IMR-90 (cell line): ENCODE data around the gene ZNF350. TPM values are rescaled to one million over a fixed set of nuclear protein-coding genes. Genes with fewer than 3 reads are reported as not detected.
"Not testable (repeated sequence)": the region's sequence is repeated elsewhere in the genome, so short reads cannot be mapped to it uniquely, and the experiment has no call there.

Experiments used
- ATAC-seq: fragments of 200-7000 bp; cut with Tn5 transposase; 2 replicates; pipeline ENCODE4 v1.9.1; 2020; ENCODE audit warnings: low read depth, mild to moderate bottlenecking, moderate library complexity
- BruUV-seq: library from RNA; stranded (reverse); fragments of 400-500 nt; replicated peaks from 2 replicates; lab custom pipeline; 2021; lab: Mats Ljungman, UMichigan
- CTCF ChIA-PET: fragments of 300-600 bp; formaldehyde crosslinking; extraction: SDS; loops from one replicate; lab custom pipeline; 2021; ENCODE audit warnings: antibody characterized with exemption; lab: Yijun Ruan, JAX
- POLR2A ChIA-PET: fragments of 300-600 bp; sonication (Branson Sonifier 250); formaldehyde crosslinking; loops from one replicate; lab custom pipeline; 2022; ENCODE audit warnings: antibody characterized with exemption; ENCODE audit not compliant: unreplicated experiment; lab: Charles Lee
- DNase-seq: peaks from one replicate; pipeline ENCODE4 v3.0.0; 2013
- H2AFZ ChIP-seq: replicated peaks from 2 replicates; pipeline ENCODE3; 2013; ENCODE audit warnings: low read length, mild to moderate bottlenecking; ENCODE audit not compliant: poor library complexity
- H2AK5ac ChIP-seq: 2 replicates; pipeline ENCODE4 v1.6.1; 2013; ENCODE audit warnings: low read depth, low read length, inconsistent platforms
- H2AK9ac ChIP-seq: replicated peaks from 2 replicates; pipeline ENCODE3; 2013; ENCODE audit warnings: mild to moderate bottlenecking, low read depth, low read length, moderate library complexity; ENCODE audit not compliant: poor library complexity
- H2BK120ac ChIP-seq: 2 replicates; pipeline ENCODE4 v1.6.1; 2013; ENCODE audit warnings: low read depth, low read length, inconsistent platforms
- H2BK15ac ChIP-seq: 3 replicates; pipeline ENCODE4 v1.6.1; 2013; ENCODE audit warnings: low read depth, low read length, inconsistent platforms
- H2BK20ac ChIP-seq: 2 replicates; pipeline ENCODE4 v1.6.1; 2013; ENCODE audit warnings: low read depth, mild to moderate bottlenecking, inconsistent platforms, low read length, moderate library complexity
- H2BK5ac ChIP-seq: 2 replicates; pipeline ENCODE4 v1.6.1; 2013; ENCODE audit warnings: mild to moderate bottlenecking, low read depth, low read length, inconsistent platforms; ENCODE audit not compliant: poor library complexity, severe bottlenecking
- H3K14ac ChIP-seq: replicated peaks from 2 replicates; pipeline ENCODE4 v1.6.1; 2013; ENCODE audit warnings: low read depth, low read length, inconsistent platforms
- H3K18ac ChIP-seq: 2 replicates; pipeline ENCODE4 v1.6.1; 2013; ENCODE audit warnings: low read depth, low read length, control low read depth
- H3K23ac ChIP-seq: 2 replicates; pipeline ENCODE4 v1.6.1; 2013; ENCODE audit warnings: low read depth, low read length, inconsistent platforms
- H3K27ac ChIP-seq: 2 replicates; pipeline ENCODE4 v1.5.1; 2013; ENCODE audit warnings: mild to moderate bottlenecking, control low read depth, low read length; ENCODE audit not compliant: insufficient read depth
- H3K27me3 ChIP-seq: 2 replicates; pipeline ENCODE4 v1.6.1; 2013; ENCODE audit warnings: low read length; ENCODE audit not compliant: control insufficient read depth, insufficient read depth
- H3K36me3 ChIP-seq: 2 replicates; pipeline ENCODE4 v1.6.1; 2013; ENCODE audit warnings: low read length, mixed read lengths; ENCODE audit not compliant: control insufficient read depth, insufficient read depth
- H3K4ac ChIP-seq: 2 replicates; pipeline ENCODE4 v1.6.1; 2013; ENCODE audit warnings: low read depth, low read length, inconsistent platforms
- H3K4me1 ChIP-seq: 2 replicates; pipeline ENCODE4 v1.6.1; 2013; ENCODE audit warnings: low read length, mixed read lengths; ENCODE audit not compliant: control insufficient read depth, insufficient read depth
- H3K4me2 ChIP-seq: 2 replicates; pipeline ENCODE4 v1.6.1; 2013; ENCODE audit warnings: low read depth, mild to moderate bottlenecking, control low read depth, low read length, moderate library complexity
- H3K4me3 ChIP-seq: 2 replicates; pipeline ENCODE4 v1.5.1; 2013; ENCODE audit warnings: low read depth, mild to moderate bottlenecking, control low read depth, low read length, moderate library complexity; ENCODE audit not compliant: insufficient read depth
- H3K56ac ChIP-seq: 2 replicates; pipeline ENCODE4 v1.6.1; 2013; ENCODE audit warnings: low read length, inconsistent platforms; ENCODE audit not compliant: insufficient read depth; ENCODE audit errors: extremely low read depth
- H3K79me1 ChIP-seq, 2 experiments: 2 replicates each; pipeline ENCODE4 v1.6.1; 2013; ENCODE audit warnings: low read length in 2 of 2, inconsistent platforms in 1 of 2, low read depth in 1 of 2
- H3K9ac ChIP-seq: 2 replicates; pipeline ENCODE4 v1.6.1; 2013; ENCODE audit warnings: low read depth, low read length, control low read depth
- H3K9me1 ChIP-seq: 2 replicates; pipeline ENCODE4 v1.6.1; 2013; ENCODE audit warnings: low read length, inconsistent platforms; ENCODE audit not compliant: insufficient read depth
- H3K9me3 ChIP-seq: 2 replicates; pipeline ENCODE4 v1.6.1; 2013; ENCODE audit warnings: low read length; ENCODE audit not compliant: control insufficient read depth, insufficient read depth
- H4K20me1 ChIP-seq: 2 replicates; pipeline ENCODE4 v1.6.1; 2013; ENCODE audit warnings: low read length, inconsistent platforms; ENCODE audit not compliant: insufficient read depth
- H4K5ac ChIP-seq: 2 replicates; pipeline ENCODE4 v1.6.1; 2013; ENCODE audit warnings: mild to moderate bottlenecking, low read depth, low read length, control low read depth
- H4K8ac ChIP-seq, 2 experiments: 2 replicates each; pipeline ENCODE4 v1.6.1; 2013; ENCODE audit warnings: low read depth in 2 of 2, low read length in 2 of 2, control low read depth in 1 of 2, inconsistent platforms in 1 of 2
- H4K91ac ChIP-seq: 2 replicates; pipeline ENCODE4 v1.6.1; 2013; ENCODE audit warnings: low read depth, low read length, inconsistent platforms; ENCODE audit not compliant: insufficient read depth
- WGBS, 2 experiments: methylation state at CpG; one replicate each; pipeline versions ENCODE4 v1.1.5 to v1.1.7; 2013; ENCODE audit warnings: missing lambda C conversion rate in 2 of 2; ENCODE audit not compliant: insufficient read length in 1 of 2; ENCODE audit errors: extremely low coverage in 2 of 2; 5-methylcytosine and 5-hydroxymethylcytosine counted together
- dilution Hi-C: fragments of 300-500 bp; cut with HindIII; formaldehyde crosslinking; loops from one replicate; pipeline ENCODE4 v1.14.3; 2018; ENCODE audit warnings: low sequenced_read_pairs; ENCODE audit not compliant: unreplicated experiment
- in situ Hi-C: fragments of 300-500 bp; cut with MboI; formaldehyde crosslinking; loops from 3 replicates; pipeline ENCODE4 v1.14.3; 2019; ENCODE audit warnings: low sequenced_read_pairs, inconsistent platforms, mixed read lengths
- intact Hi-C: fragments of 100-400 bp; cut with micrococcal nuclease; formaldehyde crosslinking; loops from 2 replicates; pipeline ENCODE4 v1.10.0; 2022
- polyA plus RNA-seq, 3 experiments: library from polyadenylated mRNA; depleted of rRNA; stranded (reverse); fragments of >200 nt; gene quantifications; 2 replicates each; pipeline ENCODE4 v1.2.3, GENCODE V29; 2012; ENCODE audit warnings: low replicate concordance in 1 of 3
- total RNA-seq: library from RNA; depleted of rRNA; stranded (reverse); fragments of >200 nt; gene quantifications from 2 replicates; pipeline ENCODE4 v1.2.3, GENCODE V29; 2012

Gene ZNF350
- total and polyA plus RNA-seq, 2 of the 4 experiments (the other 2 are of a cell fraction) = 4.7 to 14.0 TPM

GRCh38 chr19:51960621-51961233 lies 25.9 kb downstream of the ZNF350 start:
- H3K27me3 ChIP-seq, H3K4me1 ChIP-seq, in situ Hi-C loops, H3K23ac ChIP-seq, POLR2A ChIA-PET, H3K4me3 ChIP-seq, H2AK9ac ChIP-seq, H2AK5ac ChIP-seq, H2BK15ac ChIP-seq, H4K20me1 ChIP-seq, H3K9me1 ChIP-seq, H3K14ac ChIP-seq, H2AFZ ChIP-seq, H2BK120ac ChIP-seq, BruUV-seq, intact Hi-C loops, ATAC-seq, DNase-seq, H3K18ac ChIP-seq, H4K91ac ChIP-seq, H3K56ac ChIP-seq, H2BK20ac ChIP-seq, CTCF ChIA-PET, H3K79me1 ChIP-seq, H4K8ac ChIP-seq, H3K4ac ChIP-seq, H3K9ac ChIP-seq, H2BK5ac ChIP-seq, H3K4me2 ChIP-seq, H4K5ac ChIP-seq, H3K27ac ChIP-seq, dilution Hi-C loops: not testable (repeated sequence)
- peaks cover 12% of the 10 kb centered on the region for H3K36me3 ChIP-seq
- 0% methylated on average over 2 of the region's 7 CpGs; no CpG with 5 or more reads in 1 of the 2 experiments for WGBS, 2 experiments
- peaks cover 17% of the 10 kb centered on the region for H3K9me3 ChIP-seq
